ENCODE data around the gene FGF11.

FGF11 gene

DNA sequence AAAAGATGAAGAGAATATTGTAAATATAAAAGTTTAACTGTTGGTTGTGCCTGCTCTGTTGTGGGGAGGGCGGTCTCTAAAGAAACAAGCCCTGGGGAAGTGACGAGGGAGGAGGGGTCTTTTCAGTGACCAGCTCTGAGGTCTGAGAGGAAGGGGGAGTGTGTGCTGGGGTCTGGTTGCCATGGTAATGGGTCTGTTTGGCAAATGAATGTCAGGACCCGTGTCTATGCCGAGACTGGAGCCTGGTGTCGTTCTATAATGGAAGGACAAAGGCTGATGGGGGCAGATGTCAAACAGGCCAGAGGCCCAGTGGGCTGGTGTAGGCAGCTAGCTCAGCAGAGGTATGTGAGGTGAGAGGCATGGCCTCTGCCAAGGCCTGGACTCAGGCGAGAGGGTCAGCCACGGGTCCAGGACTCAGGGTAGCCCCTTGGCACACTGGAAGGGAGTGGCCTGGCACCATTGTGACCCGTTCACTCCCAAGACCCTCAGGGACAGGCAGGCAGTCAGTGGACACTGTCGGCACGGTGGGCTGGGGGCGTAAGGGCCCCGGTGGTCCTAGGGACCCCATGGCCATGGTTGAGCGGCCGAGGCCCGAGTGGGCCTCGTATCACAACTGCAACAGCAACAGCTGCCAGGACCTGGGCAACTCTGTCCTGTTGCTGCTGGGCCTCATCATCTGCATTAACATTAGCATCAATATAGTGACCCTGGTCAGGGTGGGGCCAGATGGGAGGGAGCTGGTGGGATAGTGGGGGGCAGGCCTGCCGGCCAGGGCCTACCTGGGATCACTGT is 19.3 kb upstream of the FGF11 start, which contains the start of gene SPEM1:
Gene SPEM1 (plus strand): TSS at position 506 of the 792 bp plus-strand sequence. CDS start 61 bp downstream, at position 567.
- H3K36me3 ChIP-seq (ENCODE audit: control insufficient read depth, insufficient read depth, low read length) = no peaks in the 10 kb centered on the region
- no peaks in the 10 kb centered on the region for H3K4me1 ChIP-seq (ENCODE audit: control insufficient read depth, insufficient read depth, low read length, poor library complexity, severe bottlenecking)
- H3K9me3 ChIP-seq (ENCODE audit: control insufficient read depth, low read length) = no peaks in the 10 kb centered on the region
- DNase-seq = no peak
- H3K27me3 ChIP-seq (replicated peaks; ENCODE audit: control insufficient read depth, insufficient read depth, low read length, poor library complexity, severe bottlenecking) = no peaks in the 10 kb centered on the region
- no peak within 1 kb of the TSS for H3K27ac ChIP-seq (ENCODE audit: insufficient read depth, low read length, poor library complexity, severe bottlenecking)
- H3K4me3 ChIP-seq (ENCODE audit: insufficient read depth, low read depth, low read length, poor library complexity, severe bottlenecking) = no peak within 1 kb of the TSS

GRCh38 chr17:7421186-7421585 is 18.1 kb upstream of the FGF11 start:
- H3K9me3 ChIP-seq (ENCODE audit: control insufficient read depth, low read length) = no peaks in the 10 kb centered on the region
- no peaks in the 10 kb centered on the region for H3K27me3 ChIP-seq (replicated peaks; ENCODE audit: control insufficient read depth, insufficient read depth, low read length, poor library complexity, severe bottlenecking)
- no peaks in the 10 kb centered on the region for H3K4me1 ChIP-seq (ENCODE audit: control insufficient read depth, insufficient read depth, low read length, poor library complexity, severe bottlenecking)
- DNase-seq = no peak
- H3K4me3 ChIP-seq (ENCODE audit: insufficient read depth, low read depth, low read length, poor library complexity, severe bottlenecking) = no peak overlapping the region
- no peak overlapping the region for H3K27ac ChIP-seq (ENCODE audit: insufficient read depth, low read length, poor library complexity, severe bottlenecking)
- H3K36me3 ChIP-seq (ENCODE audit: control insufficient read depth, insufficient read depth, low read length) = no peaks in the 10 kb centered on the region

GRCh38 chr17:7423679-7424078 is 15.6 kb upstream of the FGF11 start:
- H3K4me3 ChIP-seq (ENCODE audit: insufficient read depth, low read depth, low read length, poor library complexity, severe bottlenecking) = no peak overlapping the region
- DNase-seq = no peak
- no peak overlapping the region for H3K27ac ChIP-seq (ENCODE audit: insufficient read depth, low read length, poor library complexity, severe bottlenecking)
- H3K36me3 ChIP-seq (ENCODE audit: control insufficient read depth, insufficient read depth, low read length) = no peaks in the 10 kb centered on the region
- H3K4me1 ChIP-seq (ENCODE audit: control insufficient read depth, insufficient read depth, low read length, poor library complexity, severe bottlenecking) = no peaks in the 10 kb centered on the region
- H3K9me3 ChIP-seq (ENCODE audit: control insufficient read depth, low read length) = no peaks in the 10 kb centered on the region
- no peaks in the 10 kb centered on the region for H3K27me3 ChIP-seq (replicated peaks; ENCODE audit: control insufficient read depth, insufficient read depth, low read length, poor library complexity, severe bottlenecking)

GRCh38 chr17:7425316-7425715 is 14.0 kb upstream of the FGF11 start, which contains the start of gene SPEM2:
Gene SPEM2 (plus strand): TSS chr17:7425616. CDS start chr17:7425689, 73 bp downstream.
- DNase-seq = no peak
- no peaks in the 10 kb centered on the region for H3K27me3 ChIP-seq (replicated peaks; ENCODE audit: control insufficient read depth, insufficient read depth, low read length, poor library complexity, severe bottlenecking)
- H3K4me3 ChIP-seq (ENCODE audit: insufficient read depth, low read depth, low read length, poor library complexity, severe bottlenecking) = no peak within 1 kb of the TSS
- no peaks in the 10 kb centered on the region for H3K4me1 ChIP-seq (ENCODE audit: control insufficient read depth, insufficient read depth, low read length, poor library complexity, severe bottlenecking)
- no peak within 1 kb of the TSS for H3K27ac ChIP-seq (ENCODE audit: insufficient read depth, low read length, poor library complexity, severe bottlenecking)
- no peaks in the 10 kb centered on the region for H3K9me3 ChIP-seq (ENCODE audit: control insufficient read depth, low read length)
- no peaks in the 10 kb centered on the region for H3K36me3 ChIP-seq (ENCODE audit: control insufficient read depth, insufficient read depth, low read length)

GRCh38 chr17:7425756-7426155 is 13.6 kb upstream of the FGF11 start:
- no peaks in the 10 kb centered on the region for H3K4me1 ChIP-seq (ENCODE audit: control insufficient read depth, insufficient read depth, low read length, poor library complexity, severe bottlenecking)
- no peak overlapping the region for H3K27ac ChIP-seq (ENCODE audit: insufficient read depth, low read length, poor library complexity, severe bottlenecking)
- H3K27me3 ChIP-seq (replicated peaks; ENCODE audit: control insufficient read depth, insufficient read depth, low read length, poor library complexity, severe bottlenecking) = no peaks in the 10 kb centered on the region
- H3K4me3 ChIP-seq (ENCODE audit: insufficient read depth, low read depth, low read length, poor library complexity, severe bottlenecking) = no peak overlapping the region
- no peaks in the 10 kb centered on the region for H3K36me3 ChIP-seq (ENCODE audit: control insufficient read depth, insufficient read depth, low read length)
- DNase-seq = no peak
- no peaks in the 10 kb centered on the region for H3K9me3 ChIP-seq (ENCODE audit: control insufficient read depth, low read length)

DNA sequence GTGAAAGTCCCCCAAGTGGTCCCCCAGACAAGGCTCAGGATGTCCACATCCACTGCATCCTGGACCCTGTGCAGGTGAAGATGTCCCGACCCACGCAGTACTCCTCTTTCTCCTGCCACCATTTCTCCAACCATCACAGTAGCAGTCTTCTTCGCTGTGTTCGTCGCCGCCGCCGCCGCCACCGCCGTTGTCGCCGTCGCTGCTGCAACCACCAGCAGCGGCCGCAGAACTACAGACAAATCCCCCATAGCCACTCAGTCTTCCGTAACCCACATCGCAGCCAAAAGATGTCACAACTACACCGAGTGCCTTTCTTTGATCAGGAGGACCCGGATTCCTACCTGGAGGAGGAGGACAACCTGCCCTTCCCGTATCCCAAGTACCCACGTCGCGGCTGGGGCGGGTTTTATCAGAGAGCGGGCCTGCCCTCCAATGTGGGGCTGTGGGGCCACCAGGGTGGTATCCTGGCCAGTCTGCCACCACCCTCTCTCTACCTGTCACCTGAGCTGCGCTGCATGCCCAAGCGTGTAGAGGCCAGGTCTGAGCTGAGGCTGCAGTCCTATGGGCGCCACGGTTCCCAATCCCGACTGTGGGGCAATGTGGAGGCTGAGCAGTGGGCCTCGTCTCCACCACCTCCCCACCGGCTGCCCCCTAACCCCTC is 13.0 kb upstream of the FGF11 start:
- Histone ChIP-seq H3K27me3 (replicated peaks; ENCODE audit: control insufficient read depth, insufficient read depth, low read length, poor library complexity, severe bottlenecking) (no peaks in the 10 kb centered on the region), H3K4me3 (ENCODE audit: insufficient read depth, low read depth, low read length, poor library complexity, severe bottlenecking) (no peak overlapping the region), H3K9me3 (ENCODE audit: control insufficient read depth, low read length) (no peaks in the 10 kb centered on the region), H3K27ac (ENCODE audit: insufficient read depth, low read length, poor library complexity, severe bottlenecking) (no peak overlapping the region), H3K36me3 (ENCODE audit: control insufficient read depth, insufficient read depth, low read length) (no peaks in the 10 kb centered on the region), H3K4me1 (ENCODE audit: control insufficient read depth, insufficient read depth, low read length, poor library complexity, severe bottlenecking) (no peaks in the 10 kb centered on the region)
- DNase-seq = no peak

DNA sequence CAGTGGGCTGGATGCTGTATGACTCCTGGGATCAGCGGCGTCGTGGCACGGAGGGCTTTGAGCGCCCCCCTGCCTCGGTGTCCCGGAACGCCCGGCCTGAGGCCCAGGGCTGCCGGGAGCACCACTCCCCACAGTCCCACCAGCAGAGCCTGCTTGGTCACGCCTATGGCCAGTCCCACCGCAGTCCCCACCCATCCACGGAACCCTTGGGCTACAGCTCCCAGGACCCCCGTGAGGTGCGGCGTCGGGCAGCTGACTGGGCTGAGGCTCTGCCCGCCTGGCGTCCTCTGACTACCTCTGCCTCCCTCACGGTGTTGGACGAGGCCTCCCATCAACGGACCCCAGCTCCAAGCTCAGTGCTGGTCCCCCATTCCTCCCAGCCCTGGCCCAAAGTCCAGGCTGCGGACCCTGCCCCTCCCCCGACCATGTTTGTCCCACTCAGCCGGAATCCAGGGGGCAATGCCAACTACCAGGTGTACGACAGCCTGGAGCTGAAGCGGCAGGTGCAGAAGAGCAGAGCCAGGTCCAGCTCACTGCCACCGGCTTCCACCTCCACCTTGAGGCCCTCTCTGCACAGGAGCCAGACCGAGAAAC is 12.3 kb upstream of the FGF11 start:
- no peak for DNase-seq
- Histone ChIP-seq H3K27ac (ENCODE audit: insufficient read depth, low read length, poor library complexity, severe bottlenecking) (no peak overlapping the region), H3K27me3 (replicated peaks; ENCODE audit: control insufficient read depth, insufficient read depth, low read length, poor library complexity, severe bottlenecking) (no peaks in the 10 kb centered on the region), H3K4me3 (ENCODE audit: insufficient read depth, low read depth, low read length, poor library complexity, severe bottlenecking) (no peak overlapping the region), H3K36me3 (ENCODE audit: control insufficient read depth, insufficient read depth, low read length) (no peaks in the 10 kb centered on the region), H3K9me3 (ENCODE audit: control insufficient read depth, low read length) (no peaks in the 10 kb centered on the region), H3K4me1 (ENCODE audit: control insufficient read depth, insufficient read depth, low read length, poor library complexity, severe bottlenecking) (no peaks in the 10 kb centered on the region)

DNA sequence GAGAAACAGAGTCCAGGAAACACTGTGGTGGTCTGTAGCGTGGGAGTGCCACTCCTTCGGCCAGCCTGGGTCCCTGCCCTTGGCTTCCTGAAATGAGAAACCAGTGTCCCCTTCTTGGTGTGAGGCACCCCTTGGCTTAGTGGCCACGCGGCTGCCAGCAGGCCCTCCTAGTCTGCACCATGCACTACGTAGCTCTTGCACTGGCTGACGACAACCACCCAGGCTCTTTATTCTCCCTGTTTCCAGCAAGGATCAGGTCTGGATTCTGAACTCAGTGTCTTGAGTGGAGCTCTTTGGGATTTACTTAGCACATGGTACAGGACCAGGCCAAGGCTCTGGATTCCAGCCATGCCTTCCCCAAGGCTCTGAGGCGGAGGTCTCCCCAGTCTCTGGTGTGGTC is 11.8 kb upstream of the FGF11 start:
- Histone ChIP-seq H3K36me3 (ENCODE audit: control insufficient read depth, insufficient read depth, low read length) (no peaks in the 10 kb centered on the region), H3K27me3 (replicated peaks; ENCODE audit: control insufficient read depth, insufficient read depth, low read length, poor library complexity, severe bottlenecking) (no peaks in the 10 kb centered on the region), H3K9me3 (ENCODE audit: control insufficient read depth, low read length) (no peaks in the 10 kb centered on the region), H3K27ac (ENCODE audit: insufficient read depth, low read length, poor library complexity, severe bottlenecking) (no peak overlapping the region), H3K4me3 (ENCODE audit: insufficient read depth, low read depth, low read length, poor library complexity, severe bottlenecking) (no peak overlapping the region), H3K4me1 (ENCODE audit: control insufficient read depth, insufficient read depth, low read length, poor library complexity, severe bottlenecking) (no peaks in the 10 kb centered on the region)
- DNase-seq = no peak

- Histone ChIP-seq H3K27me3 (replicated peaks; ENCODE audit: control insufficient read depth, insufficient read depth, low read length, poor library complexity, severe bottlenecking) (no peaks in the 10 kb centered on the region), H3K4me3 (ENCODE audit: insufficient read depth, low read depth, low read length, poor library complexity, severe bottlenecking) (no peak within 1 kb of the TSS), H3K36me3 (ENCODE audit: control insufficient read depth, insufficient read depth, low read length) (no peaks in the 10 kb centered on the region), H3K9me3 (ENCODE audit: control insufficient read depth, low read length) (no peaks in the 10 kb centered on the region), H3K27ac (ENCODE audit: insufficient read depth, low read length, poor library complexity, severe bottlenecking) (no peak within 1 kb of the TSS), H3K4me1 (ENCODE audit: control insufficient read depth, insufficient read depth, low read length, poor library complexity, severe bottlenecking) (no peaks in the 10 kb centered on the region)
- no peak for DNase-seq
These were observed 10.8 kb upstream of the FGF11 start, which contains the start of gene SPEM3 for GRCh38 chr17:7428557-7428956. Gene SPEM3 (plus strand): TSS chr17:7428857. CDS start chr17:7428903, 46 bp downstream.

- Histone ChIP-seq H3K9me3 (ENCODE audit: control insufficient read depth, low read length) (no peaks in the 10 kb centered on the region), H3K4me1 (ENCODE audit: control insufficient read depth, insufficient read depth, low read length, poor library complexity, severe bottlenecking) (no peaks in the 10 kb centered on the region), H3K36me3 (ENCODE audit: control insufficient read depth, insufficient read depth, low read length) (no peaks in the 10 kb centered on the region), H3K27me3 (replicated peaks; ENCODE audit: control insufficient read depth, insufficient read depth, low read length, poor library complexity, severe bottlenecking) (no peaks in the 10 kb centered on the region), H3K27ac (ENCODE audit: insufficient read depth, low read length, poor library complexity, severe bottlenecking) (no peak overlapping the region), H3K4me3 (ENCODE audit: insufficient read depth, low read depth, low read length, poor library complexity, severe bottlenecking) (no peak overlapping the region)
- DNase-seq = no peak
These were observed 9.6 kb upstream of the FGF11 start for GRCh38 chr17:7429722-7430121.
